ENCODE data around the gene DNAH11. TPM values are rescaled to one million over a fixed set of nuclear protein-coding genes. Genes with fewer than 3 reads are reported as not detected.

Gene DNAH11
- total and polyA plus RNA-seq, 8 donors = 0.46 to 3.8 (median 1.1) TPM

DNA sequence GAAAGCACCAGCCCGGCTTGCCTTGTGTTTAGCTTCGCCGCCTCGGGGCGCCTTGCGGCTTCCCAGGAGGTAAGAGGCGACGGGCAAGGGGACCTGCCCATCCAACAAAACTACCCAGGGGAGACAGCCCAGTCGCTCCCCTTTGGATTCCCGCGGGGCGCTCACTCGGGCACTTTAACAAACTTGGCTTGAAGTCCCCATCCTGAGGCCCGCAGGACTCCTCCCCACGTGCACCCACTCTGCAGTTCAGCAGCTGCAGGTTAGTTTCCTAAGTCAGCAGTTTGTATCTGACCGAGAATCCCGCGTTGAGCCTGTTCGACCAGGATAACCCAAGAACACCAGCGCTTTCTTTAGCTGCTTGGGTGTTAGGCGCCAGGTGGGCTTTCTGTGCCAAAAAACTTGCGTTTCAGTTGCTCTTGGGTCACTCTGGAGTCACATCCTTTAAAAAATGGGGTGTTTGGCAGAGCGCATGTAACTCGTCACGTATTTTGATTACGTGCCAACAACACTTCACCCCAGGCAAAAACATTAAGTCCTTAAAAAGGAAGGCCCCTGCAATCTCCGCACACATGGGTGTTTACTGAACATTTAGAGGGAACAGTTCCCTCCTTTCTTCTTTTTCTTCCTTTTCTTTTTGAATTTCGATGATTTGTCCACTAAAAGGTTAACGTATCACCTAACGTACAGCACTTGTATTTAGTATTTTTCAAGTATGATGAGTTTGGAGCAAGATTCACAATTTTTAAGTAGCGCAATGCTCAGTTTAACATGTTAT is 876 bp downstream of the DNAH11 start:
- peaks cover 0 to 9% (median 7%) of the 10 kb centered on the region in 3 donors for H3K4me1 ChIP-seq
- FAIRE-seq (no peak), ATAC-seq (peak; percentile 38 to 56 (median 46)), DNase-seq (peak in 1 of 6 donors; percentile 55)
- H3K36me3 ChIP-seq = no peaks in the 10 kb centered on the region
- TF ChIP-seq, protein P1, sequence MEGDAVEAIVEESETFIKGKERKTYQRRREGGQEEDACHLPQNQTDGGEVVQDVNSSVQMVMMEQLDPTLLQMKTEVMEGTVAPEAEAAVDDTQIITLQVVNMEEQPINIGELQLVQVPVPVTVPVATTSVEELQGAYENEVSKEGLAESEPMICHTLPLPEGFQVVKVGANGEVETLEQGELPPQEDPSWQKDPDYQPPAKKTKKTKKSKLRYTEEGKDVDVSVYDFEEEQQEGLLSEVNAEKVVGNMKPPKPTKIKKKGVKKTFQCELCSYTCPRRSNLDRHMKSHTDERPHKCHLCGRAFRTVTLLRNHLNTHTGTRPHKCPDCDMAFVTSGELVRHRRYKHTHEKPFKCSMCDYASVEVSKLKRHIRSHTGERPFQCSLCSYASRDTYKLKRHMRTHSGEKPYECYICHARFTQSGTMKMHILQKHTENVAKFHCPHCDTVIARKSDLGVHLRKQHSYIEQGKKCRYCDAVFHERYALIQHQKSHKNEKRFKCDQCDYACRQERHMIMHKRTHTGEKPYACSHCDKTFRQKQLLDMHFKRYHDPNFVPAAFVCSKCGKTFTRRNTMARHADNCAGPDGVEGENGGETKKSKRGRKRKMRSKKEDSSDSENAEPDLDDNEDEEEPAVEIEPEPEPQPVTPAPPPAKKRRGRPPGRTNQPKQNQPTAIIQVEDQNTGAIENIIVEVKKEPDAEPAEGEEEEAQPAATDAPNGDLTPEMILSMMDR (IDR thresholded peaks at IDR 0.05) = no peak
- 10 to 13% methylated on average over 31 of the region's 31 CpGs for WGBS, 2 donors
- peaks cover 0 to 6% (median 1%) of the 10 kb centered on the region in 4 donors for H3K27me3 ChIP-seq
- peak overlapping the region; percentile 17 to 62 (median 40) for H3K4me3 ChIP-seq
- H3K27ac ChIP-seq = no peak overlapping the region
- H3K9me3 ChIP-seq = no peaks in the 10 kb centered on the region
- intact Hi-C loops (cut with DNase I) = no loop called here

GRCh38 chr7:21544303-21544656 is 1.4 kb downstream of the DNAH11 start:
- TF ChIP-seq, protein P1 (IDR thresholded peaks at IDR 0.05) = no peak
- 23 to 43% methylated on average over 3 of the region's 3 CpGs for WGBS, 2 donors
- Histone ChIP-seq H3K4me3 (no peak overlapping the region), H3K9me3 (no peaks in the 10 kb centered on the region), H3K27ac (no peak overlapping the region), H3K27me3 (peaks cover 0 to 6% (median 1%) of the 10 kb centered on the region in 4 donors), H3K36me3 (no peaks in the 10 kb centered on the region), H3K4me1 (peaks cover 0 to 9% (median 7%) of the 10 kb centered on the region in 3 donors)
- FAIRE-seq (no peak), ATAC-seq (no peak), DNase-seq (no peak)
- intact Hi-C loops (cut with DNase I) = no loop called here

- TF ChIP-seq, protein P1 (IDR thresholded peaks at IDR 0.05) = no peak
- intact Hi-C loops (cut with DNase I) = no loop called here
- no peaks in the 10 kb centered on the region for H3K9me3 ChIP-seq
- 75 to 83% methylated on average over 3 of the region's 3 CpGs for WGBS, 2 donors
- H3K36me3 ChIP-seq = no peaks in the 10 kb centered on the region
- no peak for FAIRE-seq
- no peak for DNase-seq
- no peak overlapping the region for H3K27ac ChIP-seq
- peaks cover 0 to 9% (median 7%) of the 10 kb centered on the region in 3 donors for H3K4me1 ChIP-seq
- H3K4me3 ChIP-seq = no peak overlapping the region
- no peak for ATAC-seq
- peaks cover 0 to 6% (median 1%) of the 10 kb centered on the region in 4 donors for H3K27me3 ChIP-seq
These were observed 1.9 kb downstream of the DNAH11 start for GRCh38 chr7:21544715-21545114.

DNA sequence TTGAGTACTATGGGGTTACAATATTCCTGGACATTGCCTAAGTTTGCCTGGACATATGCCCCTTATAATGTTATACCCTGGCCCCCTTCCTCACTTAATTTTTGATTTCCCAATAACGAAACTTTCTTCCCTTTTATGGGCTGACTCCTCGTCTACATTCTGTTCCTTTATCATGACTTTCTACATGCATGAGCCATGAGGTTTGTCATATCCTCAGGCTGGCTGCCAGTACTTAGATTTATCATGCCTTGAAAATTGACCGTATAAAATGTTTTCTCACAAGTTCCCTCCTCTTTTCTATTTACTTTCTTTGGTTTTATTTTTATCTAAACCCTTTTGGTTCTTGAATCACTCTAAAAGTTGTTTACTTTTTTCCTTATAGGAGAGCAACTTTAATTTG is 4.7 kb downstream of the DNAH11 start:
- TF ChIP-seq, protein P1 (IDR thresholded peaks at IDR 0.05) = no peak
- ATAC-seq = no peak
- H3K4me1 ChIP-seq = peaks cover 0 to 9% (median 7%) of the 10 kb centered on the region in 3 donors
- FAIRE-seq = no peak
- no peak overlapping the region for H3K4me3 ChIP-seq
- H3K36me3 ChIP-seq = no peaks in the 10 kb centered on the region
- 49 to 61% methylated on average over 3 of the region's 3 CpGs for WGBS, 2 donors
- H3K27ac ChIP-seq = no peak overlapping the region
- intact Hi-C loops (cut with DNase I) = no loop called here
- DNase-seq = no peak
- no peaks in the 10 kb centered on the region for H3K9me3 ChIP-seq
- peaks cover 0 to 6% (median 0%) of the 10 kb centered on the region in 4 donors for H3K27me3 ChIP-seq

DNA sequence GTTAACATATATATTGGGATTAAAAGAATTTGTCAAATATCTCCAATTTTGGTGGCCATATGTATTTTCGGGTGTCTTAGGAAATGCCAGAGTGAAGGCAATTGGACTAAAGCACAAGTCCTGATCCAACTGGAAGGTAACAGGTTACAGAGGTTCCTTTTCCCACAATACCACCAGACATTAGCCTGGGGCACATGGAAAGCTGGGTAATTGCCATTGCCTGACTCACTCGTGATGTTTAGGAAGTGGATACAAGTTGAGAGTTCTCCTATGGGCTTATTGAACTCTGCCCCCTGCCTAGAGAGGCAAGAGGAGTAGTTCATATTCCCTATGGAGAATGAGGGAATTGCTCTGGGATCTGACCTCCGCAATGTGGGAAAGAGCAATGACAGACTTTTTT is 5.7 kb downstream of the DNAH11 start:
- no peaks in the 10 kb centered on the region for H3K9me3 ChIP-seq
- ATAC-seq (no peak), DNase-seq (no peak), FAIRE-seq (no peak)
- 65 to 89% methylated on average over 3 of the region's 3 CpGs for WGBS, 2 donors
- peaks cover 0 to 5% (median 4%) of the 10 kb centered on the region in 3 donors for H3K4me1 ChIP-seq
- H3K36me3 ChIP-seq = no peaks in the 10 kb centered on the region
- intact Hi-C loops (cut with DNase I) = no loop called here
- H3K27ac ChIP-seq = no peak overlapping the region
- H3K27me3 ChIP-seq = peaks cover 0 to 6% (median 0%) of the 10 kb centered on the region in 4 donors
- H3K4me3 ChIP-seq = no peak overlapping the region
- TF ChIP-seq, protein P1 (IDR thresholded peaks at IDR 0.05) = no peak

Data from pancreas (tissue), 10 donors.